Activated CD8-positive, alpha-beta T cell treated with anti-CD3 and anti-CD28 coated beads for 36 hours (primary cell): ENCODE results near the gene USE1. TPM values are rescaled to one million over a fixed set of nuclear protein-coding genes. Genes with fewer than 3 reads are reported as not detected.

Experiments used
- ATAC-seq: fragments of 200-7000 bp; cut with Tn5 transposase; one replicate; pipeline ENCODE4 v1.10.0; 2021; ENCODE audit warnings: mild to moderate bottlenecking, moderate library complexity
- CTCF ChIA-PET: fragments of 350-600 bp; sonication (Branson Sonifier 250); formaldehyde crosslinking; loops from one replicate; lab custom pipeline; 2021; ENCODE audit warnings: antibody characterized with exemption; lab: Charles Lee
- POLR2A ChIA-PET: fragments of 350-600 bp; sonication (Branson Sonifier 250); formaldehyde crosslinking; loops from one replicate; lab custom pipeline; 2021; ENCODE audit warnings: antibody characterized with exemption; lab: Charles Lee
- DNase-seq: peaks from one replicate; pipeline ENCODE4 v3.0.0-alpha.2; 2020
- H3K27ac Mint-ChIP-seq: one replicate; pipeline ENCODE4 v1.8.0; 2021; ENCODE audit warnings: mild to moderate bottlenecking, mixed read lengths
- H3K27me3 Mint-ChIP-seq: one replicate; pipeline ENCODE4 v1.8.0; 2021; ENCODE audit warnings: mixed read lengths
- H3K36me3 Mint-ChIP-seq: one replicate; pipeline ENCODE4 v1.8.0; 2021; ENCODE audit warnings: low read depth, mixed read lengths
- H3K4me1 Mint-ChIP-seq: one replicate; pipeline ENCODE4 v1.8.0; 2021; ENCODE audit warnings: low read depth, mixed read lengths
- H3K4me3 Mint-ChIP-seq: one replicate; pipeline ENCODE4 v1.8.0; 2021; ENCODE audit warnings: mild to moderate bottlenecking, moderate library complexity, mixed read lengths
- H3K9me3 Mint-ChIP-seq: one replicate; pipeline ENCODE4 v1.8.0; 2021; ENCODE audit warnings: mixed read lengths
- intact Hi-C: fragments of 100-400 bp; cut with micrococcal nuclease; formaldehyde crosslinking; loops from one replicate; pipeline ENCODE4 v1.10.0; 2022
- total RNA-seq, 2 experiments: library from RNA; stranded (reverse); gene quantifications; one replicate each; pipeline ENCODE4 v1.2.3, GENCODE V29; 2021
- TF ChIP-seq, protein P1 (sequence below): fragments of 200-600 bp; IDR thresholded peaks from one replicate; pipeline ENCODE4 v1.8.0; 2022; ENCODE audit warnings: antibody characterized with exemption, mild to moderate bottlenecking

USE1 gene
- total RNA-seq, 2 experiments from 2014 or later: 26.5 to 27.1 TPM

DNA sequence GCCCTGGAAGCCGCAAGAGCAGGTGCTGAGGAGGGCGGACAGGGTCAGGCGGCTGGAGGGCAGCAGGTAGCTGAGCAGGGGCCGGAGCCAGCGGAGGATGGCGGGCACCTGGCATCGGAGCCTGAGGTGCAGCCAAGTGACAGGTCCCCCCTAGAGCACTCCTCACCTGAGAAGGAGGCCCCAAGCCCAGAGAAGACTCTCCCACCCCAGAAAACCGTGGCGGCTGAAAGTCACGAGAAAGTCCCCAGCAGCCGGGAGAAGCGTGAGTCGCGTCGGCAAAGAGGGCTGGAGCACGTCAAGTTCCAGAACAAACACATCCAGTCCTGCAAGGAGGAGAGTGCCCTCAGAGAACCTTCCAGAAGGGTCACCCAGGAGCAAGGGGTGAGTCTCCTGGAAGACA, 20.5 kb upstream of the USE1 start:
- CTCF ChIA-PET: no interaction called here
- H3K4me1 Mint-ChIP-seq: no peaks in the 10 kb centered on the region
- no peak for ATAC-seq
- no peaks in the 10 kb centered on the region for H3K9me3 Mint-ChIP-seq
- intact Hi-C loops: no loop called here
- no peak overlapping the region for H3K4me3 Mint-ChIP-seq
- no peak overlapping the region for H3K27ac Mint-ChIP-seq
- TF ChIP-seq, protein P1, sequence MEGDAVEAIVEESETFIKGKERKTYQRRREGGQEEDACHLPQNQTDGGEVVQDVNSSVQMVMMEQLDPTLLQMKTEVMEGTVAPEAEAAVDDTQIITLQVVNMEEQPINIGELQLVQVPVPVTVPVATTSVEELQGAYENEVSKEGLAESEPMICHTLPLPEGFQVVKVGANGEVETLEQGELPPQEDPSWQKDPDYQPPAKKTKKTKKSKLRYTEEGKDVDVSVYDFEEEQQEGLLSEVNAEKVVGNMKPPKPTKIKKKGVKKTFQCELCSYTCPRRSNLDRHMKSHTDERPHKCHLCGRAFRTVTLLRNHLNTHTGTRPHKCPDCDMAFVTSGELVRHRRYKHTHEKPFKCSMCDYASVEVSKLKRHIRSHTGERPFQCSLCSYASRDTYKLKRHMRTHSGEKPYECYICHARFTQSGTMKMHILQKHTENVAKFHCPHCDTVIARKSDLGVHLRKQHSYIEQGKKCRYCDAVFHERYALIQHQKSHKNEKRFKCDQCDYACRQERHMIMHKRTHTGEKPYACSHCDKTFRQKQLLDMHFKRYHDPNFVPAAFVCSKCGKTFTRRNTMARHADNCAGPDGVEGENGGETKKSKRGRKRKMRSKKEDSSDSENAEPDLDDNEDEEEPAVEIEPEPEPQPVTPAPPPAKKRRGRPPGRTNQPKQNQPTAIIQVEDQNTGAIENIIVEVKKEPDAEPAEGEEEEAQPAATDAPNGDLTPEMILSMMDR: no peak
- POLR2A ChIA-PET: no interaction called here
- DNase-seq: no peak
- H3K27me3 Mint-ChIP-seq: no peaks in the 10 kb centered on the region
- H3K36me3 Mint-ChIP-seq: peaks cover 39% of the 10 kb centered on the region

DNA sequence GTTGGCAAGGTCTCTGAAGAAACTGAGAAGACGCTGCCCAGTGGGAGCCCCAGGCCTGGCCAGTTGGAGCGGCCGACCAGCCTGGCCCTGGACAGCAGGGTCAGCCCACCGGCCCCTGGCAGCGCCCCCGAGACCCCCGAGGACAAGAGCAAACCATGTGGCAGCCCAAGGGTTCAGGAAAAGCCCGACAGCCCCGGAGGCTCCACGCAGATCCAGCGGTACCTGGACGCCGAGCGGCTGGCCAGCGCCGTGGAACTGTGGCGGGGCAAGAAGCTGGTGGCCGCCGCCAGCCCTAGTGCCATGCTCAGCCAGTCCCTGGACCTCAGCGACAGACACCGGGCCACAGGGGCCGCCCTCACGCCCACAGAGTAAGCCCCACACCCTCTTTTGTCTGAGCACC, 20.1 kb upstream of the USE1 start:
- ATAC-seq (no peak), DNase-seq (no peak)
- Mint-ChIP-seq H3K9me3 (no peaks in the 10 kb centered on the region), H3K4me3 (no peak overlapping the region), H3K36me3 (peaks cover 39% of the 10 kb centered on the region), H3K27me3 (no peaks in the 10 kb centered on the region), H3K27ac (no peak overlapping the region), H3K4me1 (no peaks in the 10 kb centered on the region)
- TF ChIP-seq, protein P1: no peak
- CTCF ChIA-PET: no interaction called here
- intact Hi-C loops: no loop called here
- POLR2A ChIA-PET: interaction anchor here (1.0 kb wide), 1 partner anchor 13 kb away, joined by 3 read pairs; no protein-coding TSS in a partner anchor

DNA sequence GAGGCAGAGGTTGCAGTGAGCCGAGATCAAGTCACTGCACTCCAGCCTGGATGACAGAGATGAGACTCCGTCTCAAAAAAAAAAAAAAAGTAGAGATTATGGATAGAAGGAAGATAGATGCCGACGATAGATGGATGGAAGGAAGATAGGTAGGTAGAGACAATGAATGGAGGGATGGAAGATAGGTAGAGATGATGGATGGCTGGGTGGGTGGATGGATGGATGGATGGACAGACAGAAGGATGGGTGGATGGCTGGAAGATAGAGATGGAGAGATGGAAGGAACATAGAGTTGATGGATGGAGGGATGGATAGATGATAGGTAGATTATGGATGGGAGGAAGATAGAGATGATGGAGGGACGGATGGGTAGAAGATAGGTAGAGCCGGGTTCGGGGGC, 18.5 kb upstream of the USE1 start:
- H3K4me1 Mint-ChIP-seq: no peaks in the 10 kb centered on the region
- no peak overlapping the region for H3K4me3 Mint-ChIP-seq
- ChIA-PET POLR2A (no interaction called here), CTCF (no interaction called here)
- TF ChIP-seq, protein P1: no peak
- H3K27ac Mint-ChIP-seq: peak overlapping the region; percentile 54
- no peaks in the 10 kb centered on the region for H3K27me3 Mint-ChIP-seq
- intact Hi-C loops: no loop called here
- H3K9me3 Mint-ChIP-seq: no peaks in the 10 kb centered on the region
- peaks cover 36% of the 10 kb centered on the region for H3K36me3 Mint-ChIP-seq
- DNase-seq: no peak
- no peak for ATAC-seq

DNA sequence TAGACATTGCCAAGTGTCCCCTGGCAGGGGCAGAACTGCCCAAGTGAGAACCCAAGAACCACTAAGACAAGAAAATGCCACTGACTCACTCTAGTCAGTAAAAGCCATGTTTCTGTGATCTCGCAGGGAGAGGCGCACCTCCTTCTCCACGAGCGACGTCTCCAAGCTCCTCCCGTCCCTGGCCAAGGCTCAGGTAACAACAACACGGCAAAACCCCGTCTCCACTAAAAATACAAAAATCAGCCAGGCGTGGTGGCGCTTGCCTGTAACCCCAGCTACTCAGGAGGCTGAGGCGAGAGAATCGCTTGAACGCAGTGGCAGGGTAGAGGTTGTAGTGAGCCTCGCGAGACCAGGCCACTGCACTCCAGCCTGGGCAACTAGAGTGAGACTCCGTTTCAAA, 17.5 kb upstream of the USE1 start:
- ChIA-PET POLR2A (no interaction called here), CTCF (no interaction called here)
- Mint-ChIP-seq H3K9me3 (no peaks in the 10 kb centered on the region), H3K27me3 (no peaks in the 10 kb centered on the region), H3K27ac (no peak overlapping the region), H3K4me1 (no peaks in the 10 kb centered on the region), H3K4me3 (no peak overlapping the region), H3K36me3 (peaks cover 46% of the 10 kb centered on the region)
- intact Hi-C loops: no loop called here
- DNase-seq: no peak
- no peak for ATAC-seq
- TF ChIP-seq, protein P1: no peak

DNA sequence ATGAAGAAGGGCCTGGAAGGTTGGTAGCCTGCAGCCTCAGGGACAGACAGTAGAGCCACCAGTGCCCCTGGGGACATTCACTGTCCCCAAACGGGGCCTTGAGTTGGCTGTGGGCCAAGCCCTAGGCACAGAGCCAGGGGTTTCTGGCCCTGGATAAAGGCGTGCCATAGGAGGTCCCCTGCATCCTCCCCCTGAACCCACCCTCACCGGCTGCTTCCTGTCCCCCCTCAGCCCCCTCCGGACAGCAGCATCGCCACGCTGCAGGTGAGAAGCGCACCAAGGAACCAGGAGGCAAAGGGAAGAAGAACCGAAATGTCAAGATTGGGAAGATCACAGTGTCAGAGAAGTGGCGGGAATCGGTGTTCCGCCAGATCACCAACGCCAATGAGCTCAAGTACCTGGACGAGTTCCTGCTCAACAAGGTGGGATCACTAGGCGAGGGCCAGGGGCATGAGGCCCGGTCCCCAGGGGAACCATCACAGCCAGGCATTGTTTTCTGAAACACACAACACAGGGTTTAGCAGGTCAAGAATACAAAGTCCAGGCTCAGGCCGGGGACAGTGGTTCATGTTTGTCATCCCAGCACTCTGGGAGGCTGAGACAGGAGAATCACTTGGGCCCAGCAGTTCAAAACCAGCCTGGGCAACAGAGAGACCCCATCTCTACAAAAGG, 14.6 kb upstream of the USE1 start:
- peaks cover 52% of the 10 kb centered on the region for H3K36me3 Mint-ChIP-seq
- TF ChIP-seq, protein P1: no peak
- H3K27me3 Mint-ChIP-seq: no peaks in the 10 kb centered on the region
- no peak for DNase-seq
- no peak overlapping the region for H3K4me3 Mint-ChIP-seq
- POLR2A ChIA-PET: interaction anchor here (1.1 to 1.2 kb wide), 2 partner anchors 8 to 13 kb away, joined by 3 to 4 read pairs; no protein-coding TSS in a partner anchor
- CTCF ChIA-PET: no interaction called here
- H3K9me3 Mint-ChIP-seq: no peaks in the 10 kb centered on the region
- no peaks in the 10 kb centered on the region for H3K4me1 Mint-ChIP-seq
- no peak for ATAC-seq
- no peak overlapping the region for H3K27ac Mint-ChIP-seq
- intact Hi-C loops: no loop called here
